HepG2 (cell line): ENCODE results near the gene POFUT1. TPM values are rescaled to one million over a fixed set of nuclear protein-coding genes. Genes with fewer than 3 reads are reported as not detected.

Experiments
- ATAC-seq: fragments of 200-7000 bp; cut with Tn5 transposase; 3 replicates; pipeline ENCODE4 v1.9.1; 2020; ENCODE audit warnings: mild to moderate bottlenecking, moderate library complexity
- BruUV-seq: library from RNA; stranded (reverse); fragments of 400-500 nt; replicated peaks from 2 replicates; lab custom pipeline; 2021; lab: Mats Ljungman, UMichigan
- CTCF ChIA-PET: fragments of 300-600 bp; formaldehyde crosslinking; extraction: SDS; loops from one replicate; lab custom pipeline; 2021; ENCODE audit warnings: low total read pairs, inconsistent platforms, low intra/inter-chr PET ratio; lab: Yijun Ruan, JAX
- POLR2A ChIA-PET: fragments of 350-600 bp; sonication (Branson Sonifier 250); formaldehyde crosslinking; loops from one replicate; lab custom pipeline; 2020; ENCODE audit warnings: antibody characterized with exemption, inconsistent platforms; lab: Yijun Ruan, JAX
- DNase-seq: peaks from one replicate; pipeline ENCODE4 v3.0.0-alpha.2; 2015; ENCODE audit warnings: low spot score
- FAIRE-seq: peaks from 3 replicates; lab custom pipeline; 2011; peaks lifted over from hg19 to GRCh38; lab: Jason Lieb, UNC
- H2AFZ ChIP-seq: one replicate; pipeline ENCODE4 v1.6.1; 2011; ENCODE audit warnings: low read length, inconsistent platforms
- H3K27ac ChIP-seq: fragments of 300-600 bp; 3 replicates; pipeline ENCODE4 v1.8.0; 2011; ENCODE audit warnings: mixed run types, mild to moderate bottlenecking, mixed read lengths, low read length, inconsistent platforms; ENCODE audit not compliant: insufficient read depth; ENCODE audit errors: extremely low read length
- H3K27me3 ChIP-seq, 2 experiments: fragments of 200-600 bp in 1 of 2; 2 replicates in 1 of 2; 3 replicates in 1 of 2; pipeline versions ENCODE4 v1.6.0 to v1.8.0; 2011; ENCODE audit warnings: low read length in 2 of 2, mild to moderate bottlenecking in 2 of 2, moderate library complexity in 2 of 2, inconsistent platforms in 1 of 2; ENCODE audit not compliant: insufficient read depth in 2 of 2, control insufficient read depth in 1 of 2
- H3K36me3 ChIP-seq, 2 experiments: fragments of 200-600 bp in 1 of 2; replicated peaks in 1 of 2; 2 replicates in 1 of 2; 3 replicates in 1 of 2; pipeline versions ENCODE4 v1.5.1 to v1.8.0; 2011; ENCODE audit warnings: low read length in 2 of 2, inconsistent platforms in 1 of 2; ENCODE audit not compliant: insufficient read depth in 2 of 2, control insufficient read depth in 1 of 2
- H3K4me1 ChIP-seq: 2 replicates; pipeline ENCODE4 v1.5.1; 2012; ENCODE audit warnings: low read length, inconsistent platforms; ENCODE audit not compliant: insufficient read depth
- H3K4me2 ChIP-seq: 2 replicates; pipeline ENCODE4 v1.6.0; 2011; ENCODE audit warnings: low read depth, low read length, inconsistent platforms
- H3K4me3 ChIP-seq, 3 experiments: fragments of 200-600 bp in 1 of 3; sonication (generic), shearing (Covaris generic) in 1 of 3; replicated peaks in 1 of 3; 2 replicates each; pipeline ENCODE4 v1.5.1; 2011 to 2016; ENCODE audit warnings: low read length in 3 of 3, inconsistent platforms in 2 of 3, low read depth in 2 of 3, mild to moderate bottlenecking in 2 of 3, control low read depth in 1 of 3, mixed read lengths in 1 of 3; ENCODE audit not compliant: insufficient read depth in 1 of 3
- H3K79me2 ChIP-seq: one replicate; pipeline ENCODE4 v1.6.1; 2011; ENCODE audit warnings: low read length, inconsistent platforms; ENCODE audit not compliant: insufficient read depth
- H3K9ac ChIP-seq: 2 replicates; pipeline ENCODE4 v1.6.0; 2011; ENCODE audit warnings: mild to moderate bottlenecking, low read depth, low read length, inconsistent platforms; ENCODE audit not compliant: insufficient read depth
- H3K9me3 ChIP-seq: 2 replicates; pipeline ENCODE4 v1.5.1; 2012; ENCODE audit warnings: mild to moderate bottlenecking, low read length
- H4K20me1 ChIP-seq: 2 replicates; pipeline ENCODE4 v1.6.0; 2011; ENCODE audit warnings: inconsistent platforms, mild to moderate bottlenecking, low read length, moderate library complexity; ENCODE audit not compliant: insufficient read depth
- HOXA7 ChIP-seq: sonication (generic); formaldehyde crosslinking; IDR thresholded peaks from 2 replicates; pipeline ENCODE4 v1.8.1; 2022; ENCODE audit warnings: mild to moderate bottlenecking, missing genetic modification reagents, moderate library complexity
- MIER3 ChIP-seq: IDR thresholded peaks from 2 replicates; pipeline ENCODE4 v1.6.1; 2016; ENCODE audit warnings: missing compliant biosample characterization, borderline replicate concordance
- MNT ChIP-seq: fragments of 450-650 bp; IDR thresholded peaks from 2 replicates; pipeline ENCODE4 v1.6.1; 2016
- NFAT5 ChIP-seq: sonication (generic); formaldehyde crosslinking; IDR thresholded peaks from 2 replicates; pipeline ENCODE4 v1.4.0; 2020; ENCODE audit warnings: missing genetic modification reagents
- NFE2 ChIP-seq: sonication (generic); formaldehyde crosslinking; IDR thresholded peaks from 2 replicates; pipeline ENCODE4 v1.4.0; 2020; ENCODE audit warnings: missing genetic modification reagents
- POLR2AphosphoS2 ChIP-seq: IDR thresholded peaks from 2 replicates; pipeline ENCODE4 v1.6.1; 2011; ENCODE audit warnings: low read depth, low read length, improper control_type of control experiment
- RNF2 ChIP-seq: fragments of 450-650 bp; conservative IDR thresholded peaks from 2 replicates; pipeline ENCODE4 v1.6.1; 2016; ENCODE audit warnings: low read depth
- SIN3B ChIP-seq: fragments of 150-350 bp; IDR thresholded peaks from 2 replicates; pipeline ENCODE4 v1.6.1; 2014; ENCODE audit warnings: low read length
- SNAPC2 ChIP-seq: sonication (generic); formaldehyde crosslinking; IDR thresholded peaks from 2 replicates; pipeline ENCODE4 v1.8.1; 2022; ENCODE audit warnings: mild to moderate bottlenecking, missing genetic modification reagents
- SNAPC5 ChIP-seq: sonication (generic); formaldehyde crosslinking; IDR thresholded peaks from 2 replicates; pipeline ENCODE4 v1.8.1; 2023; ENCODE audit warnings: mild to moderate bottlenecking, missing genetic modification reagents, borderline replicate concordance
- SP5 ChIP-seq: IDR thresholded peaks from 2 replicates; pipeline ENCODE4 v1.6.1; 2016; ENCODE audit warnings: low read depth, borderline replicate concordance
- TBL1XR1 ChIP-seq: fragments of 150-350 bp; IDR thresholded peaks from 2 replicates; pipeline ENCODE4 v1.6.1; 2014; ENCODE audit warnings: borderline replicate concordance, low read length; ENCODE audit not compliant: partially characterized antibody
- TCF7 ChIP-seq: sonication (generic); IDR thresholded peaks from 2 replicates; pipeline ENCODE4 v1.6.1; 2016; ENCODE audit warnings: antibody characterized with exemption, low read depth
- THAP8 ChIP-seq: sonication (generic); formaldehyde crosslinking; IDR thresholded peaks from 2 replicates; pipeline ENCODE4 v1.5.1; 2020; ENCODE audit warnings: missing genetic modification reagents, mild to moderate bottlenecking, borderline replicate concordance
- ZNF256 ChIP-seq: sonication (generic); formaldehyde crosslinking; conservative IDR thresholded peaks from 2 replicates; pipeline ENCODE4 v1.4.0; 2020; ENCODE audit warnings: missing genetic modification reagents
- ZNF263 ChIP-seq: sonication (generic); formaldehyde crosslinking; IDR thresholded peaks from 2 replicates; pipeline ENCODE4 v1.4.0; 2020; ENCODE audit warnings: missing genetic modification reagents
- ZNF549 ChIP-seq: sonication (generic); formaldehyde crosslinking; IDR thresholded peaks from 2 replicates; pipeline ENCODE4 v1.5.0; 2020; ENCODE audit warnings: missing genetic modification reagents
- WGBS: methylation state at CpG from one replicate; pipeline ENCODE4 v1.1.6; 2017; ENCODE audit warnings: low lambda C conversion rate; 5-methylcytosine and 5-hydroxymethylcytosine counted together
- in situ Hi-C: cut with HindIII; loops from 2 replicates; pipeline ENCODE4 v1.10.0; 2017; ENCODE audit warnings: low pct_unique_long_range_greater_than_20kb; ENCODE audit not compliant: extremely low pct_ligation_motif_present
- intact Hi-C: fragments of 100-400 bp; cut with micrococcal nuclease; formaldehyde crosslinking; loops from one replicate; pipeline ENCODE4 v1.10.0; 2022; ENCODE audit not compliant: unreplicated experiment
- polyA plus RNA-seq, 8 experiments: library from polyadenylated mRNA; depleted of rRNA in 3 of 8; stranded (reverse) in 7 of 8; unstranded in 1 of 8; fragments of >200 nt; fragmentation: Illumina TruSeq in 4 of 8; extraction: Trizol in 4 of 8; gene quantifications; 2 replicates each; pipeline versions ENCODE4 v1.2.1 to v1.2.3, GENCODE V29; 2011 to 2016; ENCODE audit warnings: low read depth in 4 of 8, missing spikeins in 1 of 8, mixed read lengths in 1 of 8; ENCODE audit not compliant: insufficient read depth in 1 of 8
- total RNA-seq, 5 experiments: library from RNA; depleted of rRNA; stranded (reverse); fragments of >200 nt; fragmentation: Illumina TruSeq; extraction: Trizol; gene quantifications; 2 replicates each; pipeline ENCODE4 v1.2.3, GENCODE V29; 2016; ENCODE audit warnings: low read depth in 1 of 5

Gene POFUT1
- total and polyA plus RNA-seq, 2 of the 13 experiments (the other 11 are each of a cell fraction or from before 2014, with no cell fraction given) = 35.5 to 58.3 TPM

- DNase-seq = no peak
- in situ Hi-C loops = no loop called here
- TF ChIP-seq SNAPC2 (CRISPR knock-in tag) = no peak
- no peak for TF ChIP-seq MIER3 (CRISPR knock-in tag)
- no peak for TF ChIP-seq NFAT5
- no peak for TF ChIP-seq ZNF256
- no peak for TF ChIP-seq POLR2AphosphoS2
- TF ChIP-seq MNT = peak; percentile 93
- TF ChIP-seq SNAPC5 (CRISPR knock-in tag) = no peak
- peak; percentile 17 for TF ChIP-seq TBL1XR1
- no peak for TF ChIP-seq HOXA7 (CRISPR knock-in tag)
- TF ChIP-seq NFE2 (CRISPR knock-in tag) = no peak
- no peak for TF ChIP-seq TCF7
- no peak for TF ChIP-seq ZNF549 (CRISPR knock-in tag)
- no peak for TF ChIP-seq ZNF263 (CRISPR knock-in tag)
- TF ChIP-seq THAP8 (CRISPR knock-in tag) = no peak
- TF ChIP-seq RNF2 = no peak
- no peak for TF ChIP-seq SIN3B
- no peak for TF ChIP-seq SP5
These were observed 22.6 kb upstream of the POFUT1 start for GRCh38 chr20:32184961-32185603.

More at GRCh38 chr20:32184961-32185603, 22.6 kb upstream of the POFUT1 start:
- Histone ChIP-seq H3K9me3 (no peaks in the 10 kb centered on the region), H3K9ac (no peak overlapping the region), H3K4me1 (peaks cover 25% of the 10 kb centered on the region), H4K20me1 (no peaks in the 10 kb centered on the region), H3K27ac (no peak overlapping the region), H3K79me2 (no peaks in the 10 kb centered on the region), H3K4me2 (no peak overlapping the region), H3K36me3 (no peaks in the 10 kb centered on the region), H3K4me3 (no peak overlapping the region), H3K27me3 (no peaks in the 10 kb centered on the region), H2AFZ (no peak overlapping the region)
- intact Hi-C loops = no loop called here
- FAIRE-seq = no peak
- 49% methylated on average over 10 of the region's 10 CpGs for WGBS
- BruUV-seq = no TSS peak
- ChIA-PET CTCF (no interaction called here), POLR2A (interaction anchor here (0.9 kb wide), 1 partner anchor 59 kb away, joined by 4 read pairs; no protein-coding TSS in a partner anchor)
- ATAC-seq = no peak
